ENCODE results near the gene RUNX2.

RUNX2 gene

GRCh38 chr6:45608252-45608913 is 280.3 kb downstream of the RUNX2 start:
- Histone ChIP-seq H2BK12ac (ENCODE audit: low read length) (no peak overlapping the region), H3K4ac (ENCODE audit: low read depth, low read length) (no peak overlapping the region), H2BK120ac (ENCODE audit: insufficient read depth, low read length, poor library complexity) (no peak overlapping the region), H4K8ac (ENCODE audit: low read depth, low read length) (no peak overlapping the region), H4K91ac (ENCODE audit: low read depth, low read length) (no peak overlapping the region), H2AK5ac (ENCODE audit: low read length) (no peak overlapping the region), H4K12ac (ENCODE audit: low read depth, low read length) (no peak overlapping the region), H3K27ac (ENCODE audit: low read depth, low read length) (no peak overlapping the region), H3K36me3 (ENCODE audit: control insufficient read depth in 1 of 2, insufficient read depth in 2 of 2, low read length in 2 of 2) (no peaks in the 10 kb centered on the region), H3K79me1 (ENCODE audit: low read length) (no peaks in the 10 kb centered on the region), H3K14ac (ENCODE audit: low read length) (no peak overlapping the region), H3K9ac (ENCODE audit: low read length) (no peak overlapping the region), H3K27me3 (ENCODE audit: insufficient read depth, low read length) (no peaks in the 10 kb centered on the region), H3K79me2 (ENCODE audit: control insufficient read depth, insufficient read depth, low read length, poor library complexity) (no peaks in the 10 kb centered on the region), H2AFZ (ENCODE audit: insufficient read depth, low read length, poor library complexity) (no peak overlapping the region), H3K18ac (ENCODE audit: low read length) (no peak overlapping the region), H3K23ac (ENCODE audit: low read length) (no peak overlapping the region), H3K9me3 (ENCODE audit: insufficient read depth, low read depth, low read length) (no peaks in the 10 kb centered on the region), H3K4me2 (ENCODE audit: low read length) (no peak overlapping the region), H2BK5ac (ENCODE audit: low read depth, low read length, poor library complexity) (no peak overlapping the region), H3K4me3 (ENCODE audit: low read depth, low read length) (no peak overlapping the region), H3K4me1 (ENCODE audit: control insufficient read depth in 1 of 2, insufficient read depth in 2 of 2, low read length in 2 of 2) (no peaks in the 10 kb centered on the region)
- no CpG with 5 or more reads among the region's 10 CpGs for WGBS (ENCODE audit: extremely low coverage, insufficient coverage, insufficient read length)
- DNase-seq: peak; percentile 38 to 64

DNA sequence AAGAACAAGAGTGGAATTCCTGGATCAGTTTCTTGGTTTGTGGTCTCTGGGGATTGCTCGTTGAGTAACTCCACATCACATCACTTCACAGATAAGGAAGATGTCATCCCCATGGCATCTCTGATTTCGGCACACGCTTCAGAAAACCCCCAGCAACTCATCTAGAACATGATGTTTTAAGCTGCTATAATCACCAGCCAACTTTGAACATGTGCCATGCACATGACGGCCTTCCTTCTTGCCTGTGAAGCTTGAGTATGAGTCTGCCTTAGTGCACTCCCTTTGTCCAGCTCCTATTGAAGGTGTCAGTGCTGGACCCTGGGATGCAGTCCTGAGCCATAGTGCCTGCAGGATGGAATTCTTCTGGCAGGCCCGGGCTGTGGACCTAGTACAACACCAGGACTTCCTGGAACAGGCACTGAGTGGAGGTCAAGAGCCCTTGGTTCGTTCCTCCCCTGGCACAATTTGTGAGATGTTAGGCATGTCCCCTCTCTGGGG is 281.1 kb downstream of the RUNX2 start:
- no peak overlapping the region for H2AFZ ChIP-seq (ENCODE audit: insufficient read depth, low read length, poor library complexity)
- no peak overlapping the region for H3K23ac ChIP-seq (ENCODE audit: low read length)
- H3K79me1 ChIP-seq (ENCODE audit: low read length): no peaks in the 10 kb centered on the region
- no peak overlapping the region for H3K27ac ChIP-seq (ENCODE audit: low read depth, low read length)
- H3K4me3 ChIP-seq (ENCODE audit: low read depth, low read length): no peak overlapping the region
- no peak overlapping the region for H3K4ac ChIP-seq (ENCODE audit: low read depth, low read length)
- no peaks in the 10 kb centered on the region for H3K27me3 ChIP-seq (ENCODE audit: insufficient read depth, low read length)
- H3K18ac ChIP-seq (ENCODE audit: low read length): no peak overlapping the region
- DNase-seq: peak; percentile 12 to 27
- no peak overlapping the region for H2BK5ac ChIP-seq (ENCODE audit: low read depth, low read length, poor library complexity)
- H2BK12ac ChIP-seq (ENCODE audit: low read length): no peak overlapping the region
- H3K9ac ChIP-seq (ENCODE audit: low read length): no peak overlapping the region
- H3K4me2 ChIP-seq (ENCODE audit: low read length): no peak overlapping the region
- no peak overlapping the region for H2AK5ac ChIP-seq (ENCODE audit: low read length)
- H3K36me3 ChIP-seq (ENCODE audit: control insufficient read depth in 1 of 2, insufficient read depth in 2 of 2, low read length in 2 of 2): no peaks in the 10 kb centered on the region
- no peaks in the 10 kb centered on the region for H3K4me1 ChIP-seq (ENCODE audit: control insufficient read depth in 1 of 2, insufficient read depth in 2 of 2, low read length in 2 of 2)
- H3K14ac ChIP-seq (ENCODE audit: low read length): no peak overlapping the region
- no CpG with 5 or more reads among the region's 6 CpGs for WGBS (ENCODE audit: extremely low coverage, insufficient coverage, insufficient read length)
- H4K12ac ChIP-seq (ENCODE audit: low read depth, low read length): no peak overlapping the region
- no peak overlapping the region for H4K91ac ChIP-seq (ENCODE audit: low read depth, low read length)
- H2BK120ac ChIP-seq (ENCODE audit: insufficient read depth, low read length, poor library complexity): no peak overlapping the region
- no peaks in the 10 kb centered on the region for H3K79me2 ChIP-seq (ENCODE audit: control insufficient read depth, insufficient read depth, low read length, poor library complexity)
- no peak overlapping the region for H4K8ac ChIP-seq (ENCODE audit: low read depth, low read length)
- no peaks in the 10 kb centered on the region for H3K9me3 ChIP-seq (ENCODE audit: insufficient read depth, low read depth, low read length)

DNA sequence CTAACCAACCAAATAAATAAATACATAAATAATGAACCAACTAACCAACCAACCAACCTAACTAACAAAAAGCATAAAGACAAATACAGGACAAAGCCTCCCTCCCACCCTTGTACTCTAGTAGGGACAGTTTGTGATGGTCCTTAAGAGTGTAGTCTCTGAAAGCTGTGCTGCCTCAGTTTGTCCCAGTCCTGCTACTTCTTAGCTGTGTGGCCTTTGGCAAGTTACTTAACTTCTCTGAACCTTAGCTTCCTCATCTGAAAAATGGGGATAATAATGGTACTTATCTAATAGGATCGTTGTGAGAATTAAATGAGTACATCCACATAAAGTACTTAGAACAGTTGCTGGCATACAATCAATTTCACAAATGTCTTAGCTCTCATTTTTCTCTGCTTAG is 282.2 kb downstream of the RUNX2 start:
- no peaks in the 10 kb centered on the region for H3K36me3 ChIP-seq (ENCODE audit: control insufficient read depth in 1 of 2, insufficient read depth in 2 of 2, low read length in 2 of 2)
- H3K18ac ChIP-seq (ENCODE audit: low read length): no peak overlapping the region
- H2AK5ac ChIP-seq (ENCODE audit: low read length): no peak overlapping the region
- no peaks in the 10 kb centered on the region for H3K9me3 ChIP-seq (ENCODE audit: insufficient read depth, low read depth, low read length)
- no peak overlapping the region for H3K4me3 ChIP-seq (ENCODE audit: low read depth, low read length)
- no peaks in the 10 kb centered on the region for H3K27me3 ChIP-seq (ENCODE audit: insufficient read depth, low read length)
- no peak overlapping the region for H2BK12ac ChIP-seq (ENCODE audit: low read length)
- H3K4me1 ChIP-seq (ENCODE audit: control insufficient read depth in 1 of 2, insufficient read depth in 2 of 2, low read length in 2 of 2): no peaks in the 10 kb centered on the region
- H4K91ac ChIP-seq (ENCODE audit: low read depth, low read length): no peak overlapping the region
- no peak overlapping the region for H3K14ac ChIP-seq (ENCODE audit: low read length)
- no peaks in the 10 kb centered on the region for H3K79me2 ChIP-seq (ENCODE audit: control insufficient read depth, insufficient read depth, low read length, poor library complexity)
- H4K12ac ChIP-seq (ENCODE audit: low read depth, low read length): no peak overlapping the region
- H3K9ac ChIP-seq (ENCODE audit: low read length): no peak overlapping the region
- H2BK120ac ChIP-seq (ENCODE audit: insufficient read depth, low read length, poor library complexity): no peak overlapping the region
- no peak overlapping the region for H3K4me2 ChIP-seq (ENCODE audit: low read length)
- no peaks in the 10 kb centered on the region for H3K79me1 ChIP-seq (ENCODE audit: low read length)
- DNase-seq: no peak
- H3K23ac ChIP-seq (ENCODE audit: low read length): no peak overlapping the region
- no peak overlapping the region for H3K27ac ChIP-seq (ENCODE audit: low read depth, low read length)
- no peak overlapping the region for H4K8ac ChIP-seq (ENCODE audit: low read depth, low read length)
- H2AFZ ChIP-seq (ENCODE audit: insufficient read depth, low read length, poor library complexity): no peak overlapping the region
- H3K4ac ChIP-seq (ENCODE audit: low read depth, low read length): no peak overlapping the region
- H2BK5ac ChIP-seq (ENCODE audit: low read depth, low read length, poor library complexity): no peak overlapping the region
- no CpG with 5 or more reads among the region's 1 CpG for WGBS (ENCODE audit: extremely low coverage, insufficient coverage, insufficient read length)

DNA sequence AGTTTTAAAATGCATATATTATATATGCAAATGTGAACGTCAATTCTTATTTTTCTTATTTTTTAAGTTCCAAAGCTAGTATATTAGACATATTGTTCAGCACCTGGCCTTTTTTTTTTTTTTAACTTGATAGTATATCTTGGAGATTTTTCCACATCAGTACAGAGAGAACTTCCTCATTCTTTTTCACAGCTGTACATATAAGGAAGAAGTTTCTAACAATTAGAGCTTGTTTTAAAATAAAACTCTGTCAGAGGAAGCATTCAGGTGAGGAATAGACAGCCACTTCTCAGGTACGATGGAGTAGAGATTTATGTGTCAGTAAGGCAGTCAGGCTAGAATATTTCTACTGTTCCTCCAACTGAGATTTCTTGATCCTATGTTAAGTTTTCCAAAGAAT is 282.7 kb downstream of the RUNX2 start:
- Histone ChIP-seq H3K79me1 (ENCODE audit: low read length) (no peaks in the 10 kb centered on the region), H2BK5ac (ENCODE audit: low read depth, low read length, poor library complexity) (no peak overlapping the region), H2AK5ac (ENCODE audit: low read length) (no peak overlapping the region), H3K27ac (ENCODE audit: low read depth, low read length) (no peak overlapping the region), H3K36me3 (ENCODE audit: control insufficient read depth in 1 of 2, insufficient read depth in 2 of 2, low read length in 2 of 2) (no peaks in the 10 kb centered on the region), H4K12ac (ENCODE audit: low read depth, low read length) (no peak overlapping the region), H3K18ac (ENCODE audit: low read length) (no peak overlapping the region), H3K23ac (ENCODE audit: low read length) (no peak overlapping the region), H3K27me3 (ENCODE audit: insufficient read depth, low read length) (no peaks in the 10 kb centered on the region), H3K4me1 (ENCODE audit: control insufficient read depth in 1 of 2, insufficient read depth in 2 of 2, low read length in 2 of 2) (no peaks in the 10 kb centered on the region), H4K91ac (ENCODE audit: low read depth, low read length) (no peak overlapping the region), H3K4me3 (ENCODE audit: low read depth, low read length) (no peak overlapping the region), H3K4me2 (ENCODE audit: low read length) (no peak overlapping the region), H3K4ac (ENCODE audit: low read depth, low read length) (no peak overlapping the region), H3K9me3 (ENCODE audit: insufficient read depth, low read depth, low read length) (no peaks in the 10 kb centered on the region), H3K79me2 (ENCODE audit: control insufficient read depth, insufficient read depth, low read length, poor library complexity) (no peaks in the 10 kb centered on the region), H2AFZ (ENCODE audit: insufficient read depth, low read length, poor library complexity) (no peak overlapping the region), H3K9ac (ENCODE audit: low read length) (no peak overlapping the region), H3K14ac (ENCODE audit: low read length) (no peak overlapping the region), H2BK12ac (ENCODE audit: low read length) (no peak overlapping the region), H2BK120ac (ENCODE audit: insufficient read depth, low read length, poor library complexity) (no peak overlapping the region), H4K8ac (ENCODE audit: low read depth, low read length) (no peak overlapping the region)
- DNase-seq: no peak
- WGBS (ENCODE audit: extremely low coverage, insufficient coverage, insufficient read length): no CpG with 5 or more reads among the region's 2 CpGs

All from trophoblast cell (in vitro differentiated cells and primary cell).